ENCODE results near the gene MYL6B.
"Not testable (repeated sequence)": the region's sequence is repeated elsewhere in the genome, so short reads cannot be mapped to it uniquely, and the experiment has no call there.

MYL6B gene

DNA sequence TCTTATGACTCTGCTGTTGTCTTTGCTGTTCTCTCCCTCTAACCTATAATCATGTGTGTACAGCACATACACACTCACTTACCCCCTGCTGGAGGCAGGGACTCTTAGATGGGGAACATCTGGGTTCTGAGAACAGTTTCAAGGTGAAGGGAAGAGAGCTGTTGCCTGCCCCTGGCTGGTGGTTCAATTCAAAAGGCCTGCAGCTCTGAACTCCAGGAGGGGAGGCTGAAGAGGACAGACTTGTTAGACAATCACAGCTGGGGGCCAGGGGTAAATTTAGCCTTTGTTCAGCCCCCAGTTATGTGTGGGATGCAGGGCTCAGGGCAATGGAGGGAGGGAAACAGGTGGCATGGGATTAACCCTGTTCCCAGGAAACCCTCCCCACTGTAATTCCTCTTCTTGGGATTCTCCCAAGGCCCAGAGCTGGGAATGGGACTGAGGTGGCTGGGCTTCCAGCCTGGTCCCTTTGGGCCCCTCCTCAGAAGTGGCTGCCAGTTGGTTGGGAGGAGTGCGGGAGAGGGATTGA lies 1.9 kb downstream of the MYL6B start:
- no peak for DNase-seq

DNA sequence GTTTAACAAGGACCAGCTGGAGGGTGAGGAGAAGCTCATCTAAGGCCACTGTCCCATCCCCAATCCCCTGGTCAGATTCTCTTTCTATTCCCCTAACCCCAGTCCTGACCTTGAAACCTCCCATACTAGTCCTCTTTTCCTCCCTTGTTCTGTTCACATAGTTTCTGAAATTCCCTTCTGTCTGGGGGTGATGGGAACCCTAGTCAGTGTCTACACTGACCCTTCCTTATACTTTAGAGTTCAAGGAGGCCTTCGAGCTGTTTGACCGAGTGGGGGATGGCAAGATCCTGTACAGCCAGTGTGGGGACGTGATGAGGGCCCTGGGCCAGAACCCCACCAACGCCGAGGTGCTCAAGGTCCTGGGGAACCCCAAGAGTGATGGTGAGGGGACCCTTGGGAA lies 2.4 kb downstream of the MYL6B start:
- no peak for DNase-seq

DNA sequence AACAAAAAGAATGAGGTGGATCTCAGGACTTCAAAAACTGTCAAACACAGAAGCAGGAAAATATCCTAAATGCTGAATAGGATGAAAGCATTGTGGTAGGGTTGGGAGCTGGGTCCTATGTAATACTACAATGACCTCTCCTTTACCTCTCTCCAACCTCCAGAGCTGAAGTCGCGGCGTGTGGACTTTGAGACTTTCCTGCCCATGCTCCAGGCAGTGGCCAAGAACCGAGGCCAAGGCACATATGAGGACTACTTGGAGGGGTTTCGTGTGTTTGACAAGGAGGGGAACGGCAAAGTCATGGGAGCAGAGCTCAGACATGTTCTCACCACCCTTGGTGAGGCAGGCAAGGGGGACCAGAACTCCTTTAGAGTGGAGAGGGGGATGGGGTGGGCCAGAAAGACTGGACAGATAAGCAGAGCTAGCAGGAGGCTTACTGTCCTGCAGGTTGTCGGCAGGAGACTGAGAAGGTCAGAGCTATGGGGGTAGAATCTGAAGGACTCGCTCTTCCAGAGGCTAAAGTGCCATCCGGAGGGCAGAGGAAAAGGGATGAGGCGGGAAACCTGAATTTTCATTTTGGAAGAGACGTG lies 3.0 kb downstream of the MYL6B start:
- DNase-seq, result no peak

DNA sequence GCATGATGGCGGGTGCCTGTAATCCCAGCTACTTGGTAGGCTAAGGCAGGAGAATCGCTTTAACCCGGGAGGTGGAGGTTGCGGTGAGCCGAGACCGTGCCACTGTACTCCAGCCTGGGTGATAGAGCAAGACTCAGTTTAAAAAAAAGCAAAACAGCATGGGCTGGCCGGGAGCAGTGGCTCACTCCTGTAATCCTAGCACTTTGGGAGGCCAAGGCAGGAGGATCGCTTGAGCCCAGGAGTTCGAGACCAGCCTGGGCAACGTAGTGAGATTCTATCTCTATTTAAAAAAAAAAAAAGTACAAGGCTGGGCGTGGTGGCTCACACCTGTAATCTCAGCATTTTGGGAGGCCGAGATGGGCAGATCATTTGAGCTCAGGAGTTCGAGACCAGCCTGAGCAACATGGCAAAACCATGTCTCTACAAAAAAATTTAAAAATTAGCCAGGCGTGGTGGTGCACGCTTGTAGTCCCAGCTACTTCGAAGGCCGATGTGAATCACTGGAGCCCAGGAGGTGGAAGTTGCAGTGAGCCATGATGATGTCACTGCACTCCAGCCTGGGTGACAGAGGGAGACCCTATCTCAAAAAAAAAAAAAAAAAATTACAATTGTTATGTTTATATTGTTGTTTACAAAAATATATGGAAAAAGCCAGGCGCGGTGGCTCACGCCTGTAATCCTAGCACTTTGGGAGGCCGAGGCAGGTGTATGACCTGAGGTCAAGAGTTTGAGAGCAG lies 4.2 kb downstream of the MYL6B start:
- DNase-seq, result not testable (repeated sequence)

DNA sequence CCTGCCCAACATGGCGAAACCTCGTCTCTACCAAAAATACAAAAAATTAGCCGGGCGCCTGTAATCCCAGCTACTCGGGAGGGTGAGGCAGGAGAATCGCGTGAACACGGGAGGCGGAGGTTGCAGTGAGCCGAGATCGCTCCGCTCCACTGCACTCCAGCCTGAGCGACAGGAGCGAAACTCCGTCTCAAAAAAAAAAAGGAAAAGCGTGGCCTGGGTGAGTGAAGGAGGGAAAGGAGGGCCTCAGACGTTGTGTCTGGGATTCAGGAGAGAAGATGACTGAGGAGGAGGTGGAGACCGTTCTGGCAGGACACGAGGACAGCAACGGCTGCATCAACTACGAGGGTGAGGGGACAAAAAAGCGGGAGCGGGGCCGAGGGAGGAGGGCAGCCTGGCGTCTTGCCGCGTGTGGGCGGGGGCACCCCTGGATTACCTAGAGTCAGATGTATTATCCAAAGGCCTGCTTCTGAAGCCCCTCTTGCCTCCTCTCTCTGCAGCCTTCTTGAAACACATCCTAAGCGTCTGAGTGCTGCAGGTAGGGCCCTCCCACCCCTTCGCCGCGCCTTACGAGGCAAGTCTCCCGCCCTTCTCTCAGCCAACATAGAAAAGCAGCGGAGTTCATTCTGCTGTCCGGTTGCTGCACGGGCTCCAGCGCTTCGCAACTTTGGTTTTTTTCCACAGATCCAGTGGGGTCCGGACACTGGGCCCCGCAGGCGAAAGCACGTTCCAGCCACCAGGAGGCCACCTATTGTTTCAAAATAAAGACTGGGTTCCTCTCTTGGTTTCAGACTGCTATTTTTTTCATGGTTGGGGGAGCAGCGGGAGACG lies 5.0 kb downstream of the MYL6B start:
- peak; percentile 53 for DNase-seq

DNA sequence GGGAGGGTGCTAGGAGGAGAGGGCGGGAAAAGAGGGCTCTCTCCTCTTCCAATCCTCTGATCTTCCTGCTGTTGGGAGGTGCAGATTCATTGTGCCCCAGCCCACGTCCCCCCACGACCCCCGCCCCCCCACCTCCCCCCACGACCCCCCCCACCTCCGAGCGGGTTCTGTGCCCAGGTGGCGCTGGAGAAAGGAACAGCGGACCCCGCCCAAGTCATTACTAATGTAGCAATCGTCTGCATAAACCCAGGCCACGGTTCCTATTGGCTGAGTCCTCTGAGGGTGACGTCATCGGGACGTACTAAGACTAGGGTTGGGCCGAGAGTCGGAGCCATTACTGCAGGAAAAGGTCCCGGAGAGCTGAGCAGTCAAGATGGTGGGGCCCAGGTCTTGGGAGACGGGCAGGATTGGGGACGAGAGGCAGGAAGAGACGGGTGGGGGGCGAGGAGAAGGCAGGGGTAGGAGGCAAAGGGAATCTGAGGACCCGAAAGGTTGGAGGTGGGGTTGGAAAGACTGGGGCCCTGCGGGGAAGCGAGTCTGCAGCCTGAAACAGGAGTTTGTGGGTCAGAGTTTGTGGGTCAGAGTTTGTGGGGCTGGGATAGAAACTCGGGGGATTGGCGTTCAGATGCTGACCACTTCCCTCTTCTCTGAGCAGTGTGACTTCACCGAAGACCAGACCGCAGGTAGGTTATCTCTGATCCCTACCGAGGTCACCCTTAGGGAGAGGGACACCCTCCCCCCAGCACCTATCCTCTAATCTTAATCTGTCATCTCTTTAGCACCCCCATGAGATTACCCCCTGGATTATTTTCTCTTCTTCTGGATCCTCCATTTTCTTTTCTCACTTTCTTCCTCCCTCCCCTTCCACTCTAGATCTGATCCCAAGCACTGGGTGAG lies 5.9 kb downstream of the MYL6B start, which contains the start of gene MYL6:
TSS of gene MYL6 (plus strand) at position 331 of the 897 bp plus-strand sequence. CDS start at position 374, 43 bp downstream.
- DNase-seq, result peak; percentile 83

DNA sequence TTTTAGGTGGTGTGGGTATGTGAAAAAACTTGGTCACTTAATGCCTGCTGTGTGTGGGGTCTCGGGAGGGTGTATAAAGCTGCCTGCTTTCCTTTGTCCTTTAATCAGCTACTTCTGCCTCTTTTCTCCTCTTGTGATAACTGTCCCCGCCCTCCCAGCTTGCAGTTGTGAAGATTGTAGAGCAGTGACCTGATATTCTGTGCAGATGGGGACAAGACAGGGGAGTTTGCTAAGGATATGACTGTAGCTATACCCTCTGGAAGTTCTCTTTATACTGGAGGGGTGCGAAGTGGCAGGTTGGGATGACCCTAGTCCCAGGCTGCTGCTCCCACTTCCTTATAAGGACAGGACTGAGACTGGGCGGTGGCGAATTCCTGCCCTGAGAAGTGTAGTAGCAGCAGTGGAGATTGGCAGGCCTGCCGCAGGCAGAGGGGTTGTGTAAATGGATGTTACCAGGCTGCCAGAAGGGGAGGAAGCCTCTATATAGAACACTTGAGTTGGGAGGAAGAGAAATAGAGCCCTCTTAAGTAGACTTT lies 6.6 kb downstream of the MYL6B start:
- peak; percentile 21 for DNase-seq

DNA sequence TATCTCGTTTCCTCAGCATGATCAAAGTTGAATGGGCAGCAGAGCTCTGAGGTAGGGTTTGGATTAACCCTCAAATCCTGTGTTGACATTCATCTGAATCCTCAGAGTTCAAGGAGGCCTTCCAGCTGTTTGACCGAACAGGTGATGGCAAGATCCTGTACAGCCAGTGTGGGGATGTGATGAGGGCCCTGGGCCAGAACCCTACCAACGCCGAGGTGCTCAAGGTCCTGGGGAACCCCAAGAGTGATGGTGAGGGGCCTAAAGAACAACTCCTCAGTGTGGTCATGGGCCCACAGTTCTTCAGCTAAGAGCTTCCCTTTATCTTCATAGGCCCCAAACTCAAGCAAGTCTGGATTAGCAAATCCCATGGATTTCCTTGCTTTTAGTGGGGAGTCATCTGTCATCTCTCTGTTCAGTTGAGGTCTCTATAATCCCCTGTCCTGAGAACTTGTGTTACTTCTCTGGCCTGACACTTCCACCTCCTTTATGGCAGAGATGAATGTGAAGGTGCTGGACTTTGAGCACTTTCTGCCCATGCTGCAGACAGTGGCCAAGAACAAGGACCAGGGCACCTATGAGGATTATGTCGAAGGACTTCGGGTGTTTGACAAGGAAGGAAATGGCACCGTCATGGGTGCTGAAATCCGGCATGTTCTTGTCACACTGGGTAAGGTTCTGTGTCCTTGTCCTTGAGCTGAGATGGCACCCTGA lies 7.2 kb downstream of the MYL6B start:
- DNase-seq, result no peak

DNA sequence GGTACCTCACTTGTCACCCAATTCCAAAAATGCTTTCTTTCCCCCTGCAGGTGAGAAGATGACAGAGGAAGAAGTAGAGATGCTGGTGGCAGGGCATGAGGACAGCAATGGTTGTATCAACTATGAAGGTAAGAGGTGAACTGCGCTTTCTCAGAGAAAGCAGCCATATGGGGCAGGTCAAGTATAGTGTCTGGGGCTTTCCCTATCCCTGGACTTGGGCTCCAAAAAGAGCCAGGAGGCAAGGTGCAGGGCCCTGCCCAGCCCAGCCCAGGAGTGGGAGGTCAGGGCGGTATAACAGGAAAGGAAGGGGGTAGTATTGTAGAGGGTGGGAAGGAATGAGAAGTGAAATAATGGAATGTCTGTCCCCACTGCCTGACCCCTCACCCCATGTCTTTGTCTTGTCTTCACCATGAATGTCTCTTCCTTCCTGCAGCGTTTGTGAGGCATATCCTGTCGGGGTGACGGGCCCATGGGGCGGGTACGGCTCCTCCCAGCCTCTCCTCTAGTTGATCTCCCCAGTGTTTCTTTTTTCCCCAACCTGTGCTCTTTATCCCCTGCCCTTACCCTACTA lies 7.9 kb downstream of the MYL6B start:
- DNase-seq, result peak; percentile 58

DNA sequence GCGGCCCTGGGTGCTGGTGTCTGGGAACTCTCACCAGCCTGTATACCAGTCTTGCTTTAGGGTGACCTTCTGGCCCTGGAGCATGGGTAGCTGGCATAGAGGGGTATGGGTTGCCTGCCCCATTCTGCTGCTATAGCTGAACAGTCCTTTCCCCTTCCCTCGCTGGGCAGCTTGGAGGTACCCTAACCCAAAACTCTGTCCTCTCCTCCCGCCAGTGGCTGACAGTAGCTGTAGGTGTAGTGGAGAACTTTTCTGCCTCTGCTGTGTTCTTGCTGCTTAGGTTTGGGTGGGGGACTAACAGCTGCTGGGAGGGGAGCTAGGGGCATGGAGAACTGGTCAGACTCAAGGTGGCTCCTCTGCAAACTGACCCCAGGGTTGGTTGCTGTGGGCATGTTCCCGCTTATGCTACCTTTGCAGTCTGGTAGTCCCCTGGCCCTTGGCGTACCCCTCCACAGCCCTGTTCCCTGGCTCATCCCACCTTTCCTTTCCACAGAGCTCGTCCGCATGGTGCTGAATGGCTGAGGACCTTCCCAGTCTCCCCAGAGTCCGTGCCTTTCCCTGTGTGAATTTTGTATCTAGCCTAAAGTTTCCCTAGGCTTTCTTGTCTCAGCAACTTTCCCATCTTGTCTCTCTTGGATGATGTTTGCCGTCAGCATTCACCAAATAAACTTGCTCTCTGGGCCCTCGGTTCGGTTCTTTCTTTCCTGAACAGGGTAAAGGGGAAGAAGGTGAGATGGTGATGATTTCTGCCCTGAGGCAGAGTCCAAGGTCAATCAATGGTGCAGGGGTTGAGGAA lies 8.7 kb downstream of the MYL6B start:
- DNase-seq, result no peak

DNA sequence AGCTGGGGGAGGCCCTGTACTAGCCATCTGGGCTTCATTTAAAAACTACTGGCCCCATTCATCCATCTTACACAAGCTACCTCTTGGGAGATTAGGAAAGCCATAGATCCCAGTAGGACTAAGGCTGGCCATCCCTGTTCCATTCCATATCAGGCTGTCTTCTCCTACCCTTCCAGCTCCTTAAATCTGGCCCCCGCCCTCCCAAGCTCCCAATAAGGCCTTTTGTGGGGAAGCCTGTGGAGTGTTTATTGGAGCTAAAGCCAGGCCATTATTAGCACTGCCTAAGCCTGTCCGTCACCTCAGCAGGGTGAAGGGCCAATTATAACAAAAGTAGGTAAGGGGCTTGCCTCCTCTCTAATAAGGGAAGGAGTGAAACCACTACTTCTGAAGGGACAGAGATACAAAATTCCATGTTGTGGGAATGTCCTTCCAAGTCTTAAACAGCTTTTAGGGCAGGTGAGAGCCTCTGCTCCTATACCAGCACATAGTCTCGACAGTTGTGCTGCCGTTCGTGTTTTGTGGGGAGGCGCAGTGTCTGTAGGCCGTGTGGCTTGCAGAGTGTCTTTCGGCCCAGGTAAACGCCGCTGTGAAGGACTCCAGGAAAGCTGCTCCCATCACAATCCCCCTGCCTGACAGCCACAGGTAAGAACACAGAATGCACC lies 9.4 kb downstream of the MYL6B start:
- no peak for DNase-seq

DNA sequence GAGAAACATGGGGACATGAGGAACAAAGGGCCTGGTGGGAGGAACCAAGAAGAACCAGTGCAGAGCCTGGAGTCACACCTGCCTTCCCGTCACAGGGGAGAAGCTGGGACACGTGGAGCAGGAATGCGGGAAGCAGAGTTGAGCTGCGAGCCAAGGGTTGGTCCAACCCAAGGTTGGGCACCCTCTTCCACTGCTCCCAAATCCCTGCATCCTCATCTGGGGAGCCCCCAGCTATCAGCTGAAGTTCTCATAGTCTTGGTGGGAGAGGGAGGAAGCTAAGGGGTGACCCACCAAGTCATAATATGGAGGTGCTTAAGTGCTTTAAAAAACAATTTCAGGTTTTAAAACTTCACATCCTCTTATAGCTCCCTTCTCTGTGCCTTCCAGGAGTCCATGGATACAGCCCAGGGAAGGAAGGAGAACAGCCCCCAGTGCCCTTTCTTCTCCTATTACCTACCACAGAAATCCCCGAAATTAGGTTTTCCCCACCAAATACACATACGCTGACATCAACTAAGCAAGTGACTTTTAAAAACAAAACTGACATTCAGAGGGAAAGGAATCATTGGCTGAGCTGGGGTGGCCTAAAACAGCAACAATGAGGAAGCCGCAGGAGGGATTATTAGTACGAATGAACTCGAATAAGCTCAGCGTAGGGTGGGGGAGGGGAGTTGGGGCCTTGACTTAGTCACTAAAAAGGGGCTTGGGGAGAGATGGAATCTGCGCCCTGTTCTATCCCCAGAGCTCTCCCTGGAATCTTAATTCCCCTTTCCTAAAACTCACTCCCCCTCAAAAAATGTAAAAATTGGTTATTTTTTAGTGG lies 10.3 kb downstream of the MYL6B start:
- no peak for DNase-seq

DNA sequence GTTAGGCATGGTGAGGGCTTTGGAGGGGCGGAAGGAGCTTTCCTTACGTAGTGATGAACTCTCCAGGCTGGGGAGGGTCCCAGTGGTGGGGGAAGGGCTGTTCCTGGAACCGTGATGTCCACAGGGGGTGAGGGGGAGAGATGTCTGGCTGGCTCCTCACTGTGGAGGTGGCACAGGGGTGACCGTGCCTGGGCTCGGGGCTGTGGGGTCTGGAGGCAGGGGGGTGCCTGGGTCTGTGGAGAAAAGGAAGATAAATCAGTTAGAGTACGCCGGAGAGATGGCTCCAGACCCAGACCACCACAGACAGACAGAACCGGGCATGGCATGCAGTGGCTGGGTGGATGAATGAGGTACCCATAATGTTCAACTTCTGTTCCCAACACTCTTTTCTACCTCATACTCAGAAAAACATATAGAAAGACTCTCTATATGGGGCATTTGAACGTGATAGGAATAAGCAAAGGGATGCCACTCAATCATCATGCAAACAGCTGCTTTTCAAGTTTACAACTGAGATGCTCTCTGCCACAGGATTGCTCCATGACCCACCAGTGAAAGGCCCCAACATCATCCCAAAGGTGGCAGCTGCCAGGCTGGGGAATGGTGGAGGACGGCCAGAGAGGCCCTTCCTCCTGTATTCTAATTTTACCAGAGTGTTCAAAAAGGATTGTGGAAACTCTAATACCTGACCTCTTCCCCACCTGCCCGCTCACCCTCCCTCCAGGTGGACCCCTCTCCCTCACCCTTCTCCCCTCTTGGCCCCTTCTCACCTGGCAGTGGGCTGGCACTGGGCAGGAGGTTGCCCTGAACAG lies 11.4 kb downstream of the MYL6B start:
- DNase-seq, result no peak

DNA sequence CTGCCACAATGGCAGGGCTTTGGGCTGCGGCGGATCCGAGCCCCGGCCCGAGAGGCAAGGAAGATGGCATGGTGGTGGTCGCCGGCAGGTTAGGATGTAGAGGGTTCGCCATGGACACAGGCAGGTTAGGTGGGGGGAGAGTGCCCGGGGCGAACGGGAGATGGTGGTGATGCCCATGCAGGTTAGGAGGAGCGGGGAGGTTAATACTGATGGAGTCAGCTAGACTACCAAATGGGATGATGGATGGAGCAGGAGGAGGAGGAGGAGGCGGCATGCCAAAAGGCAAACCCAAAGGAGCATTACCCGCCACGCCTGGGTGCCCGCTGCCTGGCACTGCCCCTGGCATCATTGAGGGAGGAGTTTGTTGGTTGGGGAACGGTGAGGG lies 11.9 kb downstream of the MYL6B start:
- DNase-seq, result no peak

DNA sequence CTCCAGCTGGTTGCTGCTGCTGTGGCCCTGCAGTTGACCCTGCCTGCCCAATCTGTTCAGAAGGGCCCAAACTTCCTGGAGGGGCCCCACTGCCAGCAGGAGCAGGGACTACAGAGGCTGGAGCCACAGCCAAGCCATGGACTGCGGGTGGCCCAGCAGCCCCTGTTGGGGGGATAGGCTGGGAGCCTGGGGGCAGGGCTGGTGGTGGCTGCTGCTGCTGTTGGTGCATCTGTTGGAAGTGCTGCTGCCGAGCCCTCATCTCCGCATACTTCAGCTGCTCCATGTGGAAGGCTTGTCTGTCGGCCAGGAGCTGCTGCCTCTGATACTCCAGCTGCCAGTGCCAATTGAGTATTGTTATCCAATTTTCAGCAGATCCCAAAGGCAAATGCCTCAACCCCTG lies 13.0 kb downstream of the MYL6B start:
- no peak for DNase-seq

DNA sequence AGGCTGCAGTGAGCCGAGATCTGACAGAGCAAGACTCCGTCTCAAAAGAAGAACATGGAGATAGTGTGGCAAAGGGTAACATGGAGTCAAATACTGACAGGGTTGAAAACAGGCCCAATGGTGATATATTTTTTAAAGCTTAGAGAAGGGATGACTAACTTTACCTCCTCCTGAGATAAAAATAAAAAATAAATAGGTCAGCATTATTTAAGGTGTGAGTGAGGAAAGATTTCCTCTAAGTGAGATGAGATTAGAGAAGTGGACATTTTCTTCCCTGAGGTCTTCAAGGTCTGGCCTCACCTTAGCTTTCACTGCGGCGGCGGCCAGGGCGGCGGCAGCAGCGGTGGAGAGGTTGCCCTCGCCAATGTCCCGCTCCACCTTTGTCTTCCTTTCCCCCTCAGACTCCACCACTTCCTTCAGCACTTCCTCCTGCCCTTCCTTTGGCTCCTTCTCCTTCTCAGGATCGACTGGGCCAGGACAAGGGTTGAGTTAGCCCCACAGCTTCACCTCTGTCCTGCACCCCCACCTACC lies 16.9 kb downstream of the MYL6B start:
- no peak for DNase-seq

DNA sequence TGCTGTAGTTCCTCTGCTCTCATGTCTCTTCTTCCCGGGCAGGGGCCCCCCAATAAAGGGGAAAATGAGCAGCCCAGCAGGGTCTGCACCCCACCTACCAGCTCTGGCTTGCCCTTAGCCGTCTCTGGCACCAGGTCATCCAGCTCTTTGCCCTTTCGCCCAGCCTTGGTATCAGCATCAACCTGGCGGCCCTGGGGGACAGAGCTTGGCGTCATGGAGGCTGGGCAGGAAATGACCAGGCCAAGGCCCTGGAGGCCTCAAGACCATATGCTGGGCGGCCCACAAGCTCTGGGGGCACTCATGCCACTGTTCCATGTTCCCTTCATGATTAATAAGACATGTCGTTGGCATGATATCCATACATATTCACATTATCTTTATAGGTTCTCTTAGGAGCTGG lies 20.5 kb downstream of the MYL6B start:
- no peak for DNase-seq

DNA sequence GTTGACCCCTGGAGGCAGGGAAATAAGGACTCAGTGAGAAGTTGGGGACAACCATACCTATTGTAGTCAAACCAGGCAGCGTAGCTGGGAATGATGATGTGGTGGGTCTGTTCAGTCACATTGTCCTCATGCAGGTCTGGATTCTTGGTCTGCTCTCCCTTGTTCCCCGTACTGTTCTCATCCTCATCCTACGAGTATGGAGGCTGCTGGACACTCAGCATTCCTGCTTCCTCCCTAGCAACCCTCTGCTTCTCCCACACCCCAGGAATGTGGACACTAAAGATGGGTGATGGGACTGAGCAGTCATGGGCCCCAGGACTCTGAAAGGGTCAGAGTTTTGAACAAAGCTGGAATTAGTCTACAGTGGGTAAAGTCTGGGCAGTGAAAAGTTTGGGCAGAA lies 26.0 kb downstream of the MYL6B start:
- DNase-seq, result no peak
